ENCODE data around the gene BSN.

The BSN gene

DNA sequence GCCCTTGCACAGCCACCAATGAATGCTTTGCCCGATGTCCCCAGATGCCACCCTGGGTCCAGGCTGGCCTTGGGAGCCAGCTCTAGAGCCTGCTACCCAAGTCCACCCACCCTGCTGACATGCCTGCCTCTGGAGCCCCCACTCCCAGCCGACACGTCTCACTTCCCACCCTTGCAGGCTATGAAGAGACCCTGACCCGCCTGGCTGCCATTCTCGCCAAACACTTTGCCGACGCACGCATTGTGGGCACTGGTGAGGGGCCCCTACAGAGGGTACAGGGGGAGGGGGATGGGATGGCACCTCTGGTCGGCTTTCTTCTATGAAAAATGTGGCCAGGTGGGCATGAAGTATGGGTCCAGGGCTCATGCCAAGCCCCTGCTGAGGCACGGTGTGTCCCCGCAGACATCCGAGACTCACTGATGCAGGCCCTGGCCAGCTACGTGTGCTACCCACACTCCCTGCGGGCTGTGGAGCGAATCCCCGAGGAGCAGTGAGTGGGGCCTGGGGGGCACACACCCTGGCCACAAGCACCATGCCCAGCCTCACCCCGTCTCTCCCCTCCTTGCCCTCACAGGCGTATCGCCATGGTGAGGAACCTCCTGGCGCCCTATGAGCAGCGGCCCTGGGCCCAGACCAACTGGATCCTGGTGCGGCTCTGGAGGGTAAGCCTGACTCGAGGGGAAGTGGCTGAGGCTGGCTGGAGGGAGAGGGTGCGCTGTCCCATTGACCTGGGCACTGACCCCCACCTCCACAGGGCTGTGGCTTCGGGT, 159.2 kb downstream of the BSN start:
- peak overlapping the region; percentile 47 for H4K8ac ChIP-seq (ENCODE audit: low read length)
- H3K4me2 ChIP-seq (ENCODE audit: low read length, poor library complexity, severe bottlenecking), result no peak overlapping the region
- no peak overlapping the region for H3K4ac ChIP-seq (ENCODE audit: low read depth in 1 of 2, low read length in 2 of 2)
- no peak overlapping the region for H2BK5ac ChIP-seq (ENCODE audit: low read depth, low read length, poor library complexity, severe bottlenecking)
- H3K36me3 ChIP-seq (ENCODE audit: control insufficient read depth in 1 of 2, insufficient read depth in 2 of 2, low read depth in 1 of 2, low read length in 2 of 2), result peaks cover 20 to 59% of the 10 kb centered on the region in 2 experiments
- no peak overlapping the region for H2BK12ac ChIP-seq (ENCODE audit: low read length in 2 of 2)
- no peak overlapping the region for H4K91ac ChIP-seq (ENCODE audit: low read length)
- peaks cover 4% of the 10 kb centered on the region for H3K4me1 ChIP-seq (ENCODE audit: control insufficient read depth, insufficient read depth, low read depth, low read length)
- H2BK15ac ChIP-seq (ENCODE audit: low read depth, poor library complexity, severe bottlenecking), result no peak overlapping the region
- H3K4me3 ChIP-seq (ENCODE audit: insufficient read depth in 1 of 2, low read depth in 1 of 2, low read length in 2 of 2), result no peak overlapping the region
- no peak overlapping the region for H3K27ac ChIP-seq (ENCODE audit: low read length, poor library complexity, severe bottlenecking)
- WGBS, result 95% methylated on average over 24 of the region's 25 CpGs
- H2AK5ac ChIP-seq (ENCODE audit: low read length, severe bottlenecking), result no peak overlapping the region
- H3K14ac ChIP-seq (ENCODE audit: low read length in 2 of 2), result peak overlapping the region in 1 of 2 experiments; percentile 46
- no peak overlapping the region for H3K9ac ChIP-seq (ENCODE audit: low read length)
- H2AFZ ChIP-seq (ENCODE audit: low read depth, low read length), result no peak overlapping the region
- no peak for DNase-seq
- H3K27me3 ChIP-seq (ENCODE audit: control insufficient read depth in 1 of 2, insufficient read depth in 1 of 2, low read length in 2 of 2), result no peaks in the 10 kb centered on the region
- no peaks in the 10 kb centered on the region for H3K79me1 ChIP-seq (replicated peaks; ENCODE audit: low read length, poor library complexity, severe bottlenecking)
- no peaks in the 10 kb centered on the region for H3K9me3 ChIP-seq (ENCODE audit: control insufficient read depth, low read length)
- no peak overlapping the region for H3K23ac ChIP-seq (ENCODE audit: low read length in 2 of 2)
- H3K18ac ChIP-seq (ENCODE audit: low read depth in 1 of 2, low read length in 2 of 2), result no peak overlapping the region
- H2BK120ac ChIP-seq (ENCODE audit: low read depth, low read length), result no peak overlapping the region

DNA sequence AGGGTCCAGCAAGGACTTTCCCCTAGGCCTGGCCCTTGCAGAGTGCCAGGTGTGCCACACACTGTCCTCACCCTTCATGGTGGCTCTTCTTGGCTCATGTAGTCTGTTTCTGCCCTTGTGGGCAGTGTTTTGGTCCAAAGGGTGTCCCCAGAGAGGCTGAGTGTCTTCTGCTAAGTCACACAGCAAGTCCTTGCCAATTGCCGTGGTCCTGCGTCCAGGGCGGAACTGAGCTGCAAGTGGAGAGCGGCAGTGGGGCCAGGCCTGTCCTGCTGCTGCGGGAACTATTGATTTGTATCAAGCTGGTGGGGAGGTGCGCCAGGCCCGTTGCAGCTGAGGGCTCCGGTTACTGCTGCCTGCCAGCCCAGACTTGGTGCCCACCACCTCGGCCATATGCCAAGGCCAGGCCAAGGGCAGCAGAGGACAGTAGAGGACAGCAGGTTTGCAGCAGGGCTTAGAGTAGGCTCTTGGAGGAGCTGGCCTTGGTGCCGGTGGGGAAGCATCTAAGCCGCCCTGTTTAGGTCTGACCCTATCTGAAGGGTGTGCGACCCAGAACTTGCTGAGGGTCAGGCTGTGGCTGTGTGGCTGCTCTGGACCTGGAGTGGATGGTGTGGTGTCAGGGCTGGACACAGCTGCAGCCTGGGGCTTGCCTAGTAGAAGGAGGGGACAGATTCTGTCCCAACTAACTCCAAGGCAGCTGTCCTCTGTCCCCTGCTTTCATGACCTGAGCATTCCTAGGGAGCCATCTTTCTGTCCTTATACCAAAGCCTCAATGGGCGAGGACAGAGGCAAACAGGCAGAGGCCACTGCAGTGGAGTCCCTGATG, 160.7 kb downstream of the BSN start:
- Histone ChIP-seq H2AK5ac (ENCODE audit: low read length, severe bottlenecking) (no peak overlapping the region), H3K4ac (ENCODE audit: low read depth in 1 of 2, low read length in 2 of 2) (no peak overlapping the region), H3K4me3 (ENCODE audit: insufficient read depth in 1 of 2, low read depth in 1 of 2, low read length in 2 of 2) (no peak overlapping the region), H3K79me1 (replicated peaks; ENCODE audit: low read length, poor library complexity, severe bottlenecking) (peaks cover 2% of the 10 kb centered on the region), H3K27ac (ENCODE audit: low read length, poor library complexity, severe bottlenecking) (no peak overlapping the region), H3K36me3 (ENCODE audit: control insufficient read depth in 1 of 2, insufficient read depth in 2 of 2, low read depth in 1 of 2, low read length in 2 of 2) (peaks cover 20 to 65% of the 10 kb centered on the region in 2 experiments), H3K9ac (ENCODE audit: low read length) (no peak overlapping the region), H2AFZ (ENCODE audit: low read depth, low read length) (no peak overlapping the region), H3K14ac (ENCODE audit: low read length in 2 of 2) (no peak overlapping the region), H3K9me3 (ENCODE audit: control insufficient read depth, low read length) (no peaks in the 10 kb centered on the region), H3K18ac (ENCODE audit: low read depth in 1 of 2, low read length in 2 of 2) (no peak overlapping the region), H3K27me3 (ENCODE audit: control insufficient read depth in 1 of 2, insufficient read depth in 1 of 2, low read length in 2 of 2) (no peaks in the 10 kb centered on the region), H3K23ac (ENCODE audit: low read length in 2 of 2) (no peak overlapping the region), H4K8ac (ENCODE audit: low read length) (no peak overlapping the region), H2BK12ac (ENCODE audit: low read length in 2 of 2) (no peak overlapping the region), H3K4me1 (ENCODE audit: control insufficient read depth, insufficient read depth, low read depth, low read length) (peaks cover 14% of the 10 kb centered on the region), H2BK5ac (ENCODE audit: low read depth, low read length, poor library complexity, severe bottlenecking) (no peak overlapping the region), H4K91ac (ENCODE audit: low read length) (no peak overlapping the region), H3K4me2 (ENCODE audit: low read length, poor library complexity, severe bottlenecking) (no peak overlapping the region), H2BK15ac (ENCODE audit: low read depth, poor library complexity, severe bottlenecking) (no peak overlapping the region), H2BK120ac (ENCODE audit: low read depth, low read length) (no peak overlapping the region)
- DNase-seq, result no peak
- 88% methylated on average over 13 of the region's 13 CpGs for WGBS

GRCh38 chr3:49715611-49716121, 161.4 kb downstream of the BSN start:
- Histone ChIP-seq H3K79me1 (replicated peaks; ENCODE audit: low read length, poor library complexity, severe bottlenecking) (peaks cover 2% of the 10 kb centered on the region), H3K4me3 (ENCODE audit: insufficient read depth in 1 of 2, low read depth in 1 of 2, low read length in 2 of 2) (no peak overlapping the region), H2BK12ac (ENCODE audit: low read length in 2 of 2) (no peak overlapping the region), H2AK5ac (ENCODE audit: low read length, severe bottlenecking) (no peak overlapping the region), H3K18ac (ENCODE audit: low read depth in 1 of 2, low read length in 2 of 2) (no peak overlapping the region), H3K23ac (ENCODE audit: low read length in 2 of 2) (no peak overlapping the region), H3K9me3 (ENCODE audit: control insufficient read depth, low read length) (no peaks in the 10 kb centered on the region), H4K8ac (ENCODE audit: low read length) (no peak overlapping the region), H2AFZ (ENCODE audit: low read depth, low read length) (no peak overlapping the region), H3K4me2 (ENCODE audit: low read length, poor library complexity, severe bottlenecking) (no peak overlapping the region), H2BK120ac (ENCODE audit: low read depth, low read length) (no peak overlapping the region), H3K4ac (ENCODE audit: low read depth in 1 of 2, low read length in 2 of 2) (no peak overlapping the region), H3K4me1 (ENCODE audit: control insufficient read depth, insufficient read depth, low read depth, low read length) (peaks cover 14% of the 10 kb centered on the region), H3K14ac (ENCODE audit: low read length in 2 of 2) (no peak overlapping the region), H4K91ac (ENCODE audit: low read length) (no peak overlapping the region), H2BK15ac (ENCODE audit: low read depth, poor library complexity, severe bottlenecking) (no peak overlapping the region), H2BK5ac (ENCODE audit: low read depth, low read length, poor library complexity, severe bottlenecking) (no peak overlapping the region), H3K27ac (ENCODE audit: low read length, poor library complexity, severe bottlenecking) (no peak overlapping the region), H3K27me3 (ENCODE audit: control insufficient read depth in 1 of 2, insufficient read depth in 1 of 2, low read length in 2 of 2) (no peaks in the 10 kb centered on the region), H3K36me3 (ENCODE audit: control insufficient read depth in 1 of 2, insufficient read depth in 2 of 2, low read depth in 1 of 2, low read length in 2 of 2) (peaks cover 24 to 69% of the 10 kb centered on the region in 2 experiments), H3K9ac (ENCODE audit: low read length) (no peak overlapping the region)
- DNase-seq, result no peak
- WGBS, result 93% methylated on average over 13 of the region's 13 CpGs

DNA sequence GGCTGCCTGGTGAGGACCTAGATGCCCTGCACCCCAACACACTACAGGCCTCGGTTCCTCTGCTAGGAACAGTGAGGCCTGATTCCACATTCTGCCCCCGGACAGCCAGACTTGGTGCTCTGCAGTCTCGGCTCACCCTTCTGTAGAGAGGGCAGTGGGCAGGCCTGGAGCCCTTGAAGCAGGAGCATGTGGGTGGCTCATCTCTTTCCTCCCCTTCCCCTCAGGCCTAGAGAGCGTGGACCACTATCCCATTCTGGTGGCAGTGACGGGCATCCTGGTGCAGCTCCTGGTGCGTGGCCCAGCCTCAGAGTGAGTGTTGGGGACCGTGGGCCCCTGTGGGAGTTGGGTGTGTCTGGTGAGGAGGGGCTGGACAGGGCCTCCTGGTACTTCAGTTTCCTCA, 161.9 kb downstream of the BSN start:
- Histone ChIP-seq H2AFZ (ENCODE audit: low read depth, low read length) (no peak overlapping the region), H3K9me3 (ENCODE audit: control insufficient read depth, low read length) (no peaks in the 10 kb centered on the region), H4K8ac (ENCODE audit: low read length) (no peak overlapping the region), H3K23ac (ENCODE audit: low read length in 2 of 2) (no peak overlapping the region), H2BK120ac (ENCODE audit: low read depth, low read length) (no peak overlapping the region), H2BK15ac (ENCODE audit: low read depth, poor library complexity, severe bottlenecking) (no peak overlapping the region), H3K4me3 (ENCODE audit: insufficient read depth in 1 of 2, low read depth in 1 of 2, low read length in 2 of 2) (no peak overlapping the region), H3K4me1 (ENCODE audit: control insufficient read depth, insufficient read depth, low read depth, low read length) (peaks cover 14% of the 10 kb centered on the region), H3K18ac (ENCODE audit: low read depth in 1 of 2, low read length in 2 of 2) (no peak overlapping the region), H3K4ac (ENCODE audit: low read depth in 1 of 2, low read length in 2 of 2) (no peak overlapping the region), H3K14ac (ENCODE audit: low read length in 2 of 2) (no peak overlapping the region), H3K4me2 (ENCODE audit: low read length, poor library complexity, severe bottlenecking) (no peak overlapping the region), H3K36me3 (ENCODE audit: control insufficient read depth in 1 of 2, insufficient read depth in 2 of 2, low read depth in 1 of 2, low read length in 2 of 2) (peaks cover 28 to 73% of the 10 kb centered on the region in 2 experiments), H3K9ac (ENCODE audit: low read length) (no peak overlapping the region), H2BK5ac (ENCODE audit: low read depth, low read length, poor library complexity, severe bottlenecking) (no peak overlapping the region), H3K79me1 (replicated peaks; ENCODE audit: low read length, poor library complexity, severe bottlenecking) (peaks cover 5% of the 10 kb centered on the region), H3K27me3 (ENCODE audit: control insufficient read depth in 1 of 2, insufficient read depth in 1 of 2, low read length in 2 of 2) (no peaks in the 10 kb centered on the region), H4K91ac (ENCODE audit: low read length) (no peak overlapping the region), H2BK12ac (ENCODE audit: low read length in 2 of 2) (no peak overlapping the region), H3K27ac (ENCODE audit: low read length, poor library complexity, severe bottlenecking) (no peak overlapping the region), H2AK5ac (ENCODE audit: low read length, severe bottlenecking) (no peak overlapping the region)
- WGBS, result over 99% methylated on average over 6 of the region's 7 CpGs
- DNase-seq, result no peak

Measured in mesenchymal stem cell (in vitro differentiated cells and primary cell).